ENCODE measurements around the gene MRPS9.

MRPS9 gene

DNA sequence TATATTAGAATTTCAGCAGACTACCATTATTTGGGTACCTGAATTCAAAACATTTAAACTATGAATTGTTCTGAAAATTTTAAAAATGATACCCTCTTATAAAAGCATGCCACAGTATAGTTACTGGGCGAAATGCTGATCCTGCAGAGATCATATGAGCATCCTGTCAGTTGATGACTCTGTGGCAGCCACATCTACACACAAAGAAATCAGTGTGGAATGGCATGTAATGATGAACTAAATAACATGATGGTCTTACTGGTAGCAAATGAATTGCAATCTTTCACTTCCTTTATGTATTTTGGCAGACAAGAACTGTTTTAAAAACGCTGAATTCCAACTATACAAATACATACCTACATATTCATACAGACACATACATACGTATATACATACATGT is 38.3 kb downstream of the MRPS9 start:
- TF ChIP-seq, protein P1, sequence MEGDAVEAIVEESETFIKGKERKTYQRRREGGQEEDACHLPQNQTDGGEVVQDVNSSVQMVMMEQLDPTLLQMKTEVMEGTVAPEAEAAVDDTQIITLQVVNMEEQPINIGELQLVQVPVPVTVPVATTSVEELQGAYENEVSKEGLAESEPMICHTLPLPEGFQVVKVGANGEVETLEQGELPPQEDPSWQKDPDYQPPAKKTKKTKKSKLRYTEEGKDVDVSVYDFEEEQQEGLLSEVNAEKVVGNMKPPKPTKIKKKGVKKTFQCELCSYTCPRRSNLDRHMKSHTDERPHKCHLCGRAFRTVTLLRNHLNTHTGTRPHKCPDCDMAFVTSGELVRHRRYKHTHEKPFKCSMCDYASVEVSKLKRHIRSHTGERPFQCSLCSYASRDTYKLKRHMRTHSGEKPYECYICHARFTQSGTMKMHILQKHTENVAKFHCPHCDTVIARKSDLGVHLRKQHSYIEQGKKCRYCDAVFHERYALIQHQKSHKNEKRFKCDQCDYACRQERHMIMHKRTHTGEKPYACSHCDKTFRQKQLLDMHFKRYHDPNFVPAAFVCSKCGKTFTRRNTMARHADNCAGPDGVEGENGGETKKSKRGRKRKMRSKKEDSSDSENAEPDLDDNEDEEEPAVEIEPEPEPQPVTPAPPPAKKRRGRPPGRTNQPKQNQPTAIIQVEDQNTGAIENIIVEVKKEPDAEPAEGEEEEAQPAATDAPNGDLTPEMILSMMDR (IDR thresholded peaks at IDR 0.05; ENCODE audit: low read depth, low read length, missing control alignments) = no peak
- no peak for DNase-seq (ENCODE audit: low read depth)
- no peak overlapping the region for H3K4me3 ChIP-seq (ENCODE audit: low read depth, low read length)

DNA sequence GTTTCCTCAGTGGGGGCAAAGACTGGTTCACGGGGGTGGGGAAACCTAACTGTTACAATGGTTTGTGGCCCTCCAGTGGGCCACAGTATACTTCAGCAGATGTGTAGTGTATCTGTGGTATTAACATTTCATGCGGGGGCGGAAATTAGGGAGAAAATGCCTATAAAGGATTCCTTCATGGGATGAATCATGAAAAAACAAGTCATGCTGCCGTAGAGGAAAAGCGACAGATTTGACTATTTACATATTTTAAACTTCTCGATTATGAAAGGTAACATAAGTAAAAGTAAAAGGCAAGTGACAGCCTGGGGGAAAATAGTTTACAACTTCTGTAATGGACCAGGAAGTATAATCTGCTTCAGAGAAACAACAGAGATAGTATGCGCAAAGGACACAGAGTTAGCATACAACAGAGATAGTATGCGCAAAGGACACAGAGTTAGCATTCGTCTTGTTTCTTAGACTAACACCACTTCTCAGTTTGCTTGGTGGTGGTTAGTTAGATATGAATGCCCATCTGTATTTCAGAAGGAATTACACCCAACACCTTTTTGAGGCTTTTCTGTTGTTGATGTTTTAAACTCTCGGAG is 41.1 kb downstream of the MRPS9 start:
- no peak overlapping the region for H3K4me3 ChIP-seq (ENCODE audit: low read depth, low read length)
- DNase-seq (ENCODE audit: low read depth) = no peak
- TF ChIP-seq, protein P1 (IDR thresholded peaks at IDR 0.05; ENCODE audit: low read depth, low read length, missing control alignments) = no peak

- DNase-seq (ENCODE audit: low read depth) = no peak
- no peak overlapping the region for H3K4me3 ChIP-seq (ENCODE audit: low read depth, low read length)
- TF ChIP-seq, protein P1 (IDR thresholded peaks at IDR 0.05; ENCODE audit: low read depth, low read length, missing control alignments) = no peak
Measured at GRCh38 chr2:105080461-105080860, 42.6 kb downstream of the MRPS9 start.

GRCh38 chr2:105081006-105081601 is 43.2 kb downstream of the MRPS9 start:
- no peak for DNase-seq (ENCODE audit: low read depth)
- no peak overlapping the region for H3K4me3 ChIP-seq (ENCODE audit: low read depth, low read length)
- TF ChIP-seq, protein P1 (IDR thresholded peaks at IDR 0.05; ENCODE audit: low read depth, low read length, missing control alignments) = no peak

DNA sequence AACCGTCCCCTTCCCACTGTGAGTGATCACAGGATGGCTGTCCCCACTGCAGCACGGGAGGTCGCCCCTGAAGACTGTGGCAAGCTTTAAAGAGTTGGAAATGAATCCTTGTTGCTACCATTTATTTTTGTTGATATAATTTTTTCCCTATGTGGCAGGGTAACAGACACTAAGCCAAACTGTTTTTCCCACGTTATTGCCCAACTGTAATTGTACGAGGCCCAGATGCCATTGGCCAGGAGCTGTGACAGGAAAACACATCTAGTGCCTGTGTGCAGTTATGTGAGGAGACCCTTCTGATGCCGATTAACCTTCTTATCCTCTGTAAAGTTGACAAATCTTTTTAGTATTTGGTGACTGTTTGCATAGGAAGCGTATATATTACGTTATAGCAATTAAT is 44.2 kb downstream of the MRPS9 start:
- TF ChIP-seq, protein P1 (IDR thresholded peaks at IDR 0.05; ENCODE audit: low read depth, low read length, missing control alignments) = no peak
- DNase-seq (ENCODE audit: low read depth) = no peak
- no peak overlapping the region for H3K4me3 ChIP-seq (ENCODE audit: low read depth, low read length)

DNA sequence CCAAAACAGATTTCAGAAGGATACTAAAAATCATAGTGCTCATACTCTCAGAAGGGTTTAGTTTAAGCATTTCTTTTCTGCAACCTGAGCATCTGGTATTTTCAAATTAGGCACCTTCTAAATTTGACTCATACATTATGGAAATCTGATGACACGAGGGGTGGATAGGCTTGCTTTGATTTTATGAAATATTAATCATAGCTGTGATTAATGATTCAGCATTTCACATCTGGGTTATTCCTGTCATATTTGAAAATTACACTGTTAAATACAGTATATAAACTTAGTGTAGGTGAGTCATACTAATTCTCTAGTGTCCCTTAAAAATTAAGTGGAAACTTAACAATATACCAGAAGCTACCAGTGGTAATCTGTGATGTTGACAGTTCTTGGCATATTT is 47.7 kb downstream of the MRPS9 start:
- TF ChIP-seq, protein P1 (IDR thresholded peaks at IDR 0.05; ENCODE audit: low read depth, low read length, missing control alignments) = no peak
- H3K4me3 ChIP-seq (ENCODE audit: low read depth, low read length) = no peak overlapping the region
- DNase-seq (ENCODE audit: low read depth) = no peak

DNA sequence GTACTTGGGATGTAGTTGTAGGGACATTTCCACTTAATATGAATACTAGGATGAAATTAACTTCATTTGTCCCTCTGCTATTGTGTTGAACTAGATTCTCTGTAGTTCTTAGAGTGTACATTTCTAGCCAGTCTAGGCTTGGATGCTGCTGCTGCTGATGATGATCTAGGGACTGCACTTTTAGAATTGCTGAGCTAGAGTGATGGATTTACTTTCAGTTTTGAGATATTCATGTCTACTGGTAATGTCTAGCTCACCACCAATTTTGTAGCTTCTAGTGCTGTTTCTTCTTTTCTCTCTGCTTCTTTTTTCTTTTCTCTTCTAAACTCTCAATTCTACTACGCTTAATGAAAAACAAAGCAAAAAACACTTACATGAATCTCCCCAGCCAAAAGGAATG is 49.4 kb downstream of the MRPS9 start:
- no peak for DNase-seq (ENCODE audit: low read depth)
- no peak overlapping the region for H3K4me3 ChIP-seq (ENCODE audit: low read depth, low read length)
- TF ChIP-seq, protein P1 (IDR thresholded peaks at IDR 0.05; ENCODE audit: low read depth, low read length, missing control alignments) = no peak
